SK-N-MC (cell line): Measurements from ENCODE around the gene APOB.

ENCODE experiments used
- DNase-seq: peaks from one replicate; pipeline ENCODE4 v3.0.0-alpha.2; 2011; ENCODE audit warnings: low read depth, low spot score
- H3K27ac ChIP-seq: fragments of 200-600 bp; sonication (generic); 2 replicates; pipeline ENCODE4 v1.5.1; 2016; ENCODE audit warnings: mixed run types
- H3K36me3 ChIP-seq: fragments of 200-600 bp; sonication (generic); 2 replicates; pipeline ENCODE4 v1.6.1; 2017; ENCODE audit warnings: antibody characterized with exemption, low read length, mixed read lengths; ENCODE audit not compliant: insufficient read depth
- H3K4me3 ChIP-seq: fragments of 200-600 bp; sonication (generic); 2 replicates; pipeline ENCODE4 v1.5.1; 2016
- H3K9ac ChIP-seq: fragments of 200-600 bp; sonication (generic); 2 replicates; pipeline ENCODE4 v1.8.0; 2017; ENCODE audit warnings: mixed run types, mixed read lengths; ENCODE audit not compliant: insufficient read length
- H3K9me3 ChIP-seq: fragments of 200-600 bp; sonication (generic); 2 replicates; pipeline ENCODE4 v1.6.1; 2017; ENCODE audit warnings: low read depth, mild to moderate bottlenecking, antibody characterized with exemption, low read length, moderate library complexity, mixed read lengths
- EZH2 ChIP-seq: fragments of 200-600 bp; sonication (generic); IDR thresholded peaks from one replicate; pipeline ENCODE4 v1.6.1; 2017; ENCODE audit warnings: antibody characterized with exemption
- FOXP2 ChIP-seq: optimal IDR thresholded peaks from 2 replicates; pipeline ENCODE3; 2011; ENCODE audit warnings: mild to moderate bottlenecking, moderate library complexity; ENCODE audit not compliant: insufficient read depth; ENCODE audit errors: extremely low read length, control extremely low read depth
- POLR2AphosphoS5 ChIP-seq: IDR thresholded peaks from 2 replicates; pipeline ENCODE4 v1.6.1; 2012; ENCODE audit warnings: mild to moderate bottlenecking, low read depth, low read length, borderline replicate concordance

Gene APOB

DNA sequence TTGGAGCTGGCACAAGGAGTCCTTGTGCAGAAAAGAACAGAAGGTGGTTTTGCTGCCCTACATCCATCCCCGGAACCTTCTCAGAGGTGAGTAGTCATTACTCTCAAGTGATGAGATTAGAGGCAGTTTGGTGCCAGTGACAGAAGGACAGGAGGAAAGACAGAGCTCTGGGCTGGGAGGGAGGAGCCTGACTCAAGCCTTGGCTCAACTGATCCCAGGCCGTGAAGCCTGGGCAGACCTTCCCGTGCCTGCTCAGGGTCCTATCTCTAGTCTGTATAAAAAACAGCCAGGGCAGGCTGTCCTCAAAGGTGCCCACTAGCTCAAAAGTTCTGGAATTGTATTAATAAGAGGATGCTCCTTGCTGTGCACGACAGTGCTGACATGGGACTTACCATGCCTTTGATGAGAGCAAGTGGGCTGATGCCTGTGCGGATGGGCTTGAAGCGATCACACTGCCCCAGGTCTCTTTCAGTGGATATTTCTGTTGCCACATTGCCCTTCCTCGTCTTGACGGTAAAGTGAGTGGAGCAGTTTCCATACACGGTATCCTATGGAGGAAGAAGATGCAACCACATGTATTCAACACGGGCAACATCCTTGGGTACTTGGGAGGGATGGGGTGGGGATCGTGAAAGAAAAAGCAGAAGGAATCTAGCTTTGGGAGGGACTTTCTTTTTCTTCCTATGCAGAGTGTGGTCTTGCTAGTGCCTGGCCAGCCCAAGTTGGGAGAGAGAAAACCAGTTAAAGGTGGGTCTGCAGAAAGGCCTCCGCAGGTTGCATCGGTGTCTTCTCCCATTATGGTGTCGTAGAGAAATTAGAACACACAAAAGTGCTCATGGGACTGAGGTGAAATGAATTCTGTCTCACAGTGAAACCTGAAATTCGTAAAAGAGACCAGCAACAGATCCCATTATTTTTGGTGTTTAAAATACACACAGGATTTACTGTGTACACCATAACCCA, 6.9 kb downstream of the APOB start:
- DNase-seq, result no peak
- no peak overlapping the region for H3K9ac ChIP-seq
- no peak for TF ChIP-seq FOXP2
- no peak overlapping the region for H3K27ac ChIP-seq
- no peaks in the 10 kb centered on the region for H3K9me3 ChIP-seq
- no peaks in the 10 kb centered on the region for H3K36me3 ChIP-seq
- no peak overlapping the region for H3K4me3 ChIP-seq

DNA sequence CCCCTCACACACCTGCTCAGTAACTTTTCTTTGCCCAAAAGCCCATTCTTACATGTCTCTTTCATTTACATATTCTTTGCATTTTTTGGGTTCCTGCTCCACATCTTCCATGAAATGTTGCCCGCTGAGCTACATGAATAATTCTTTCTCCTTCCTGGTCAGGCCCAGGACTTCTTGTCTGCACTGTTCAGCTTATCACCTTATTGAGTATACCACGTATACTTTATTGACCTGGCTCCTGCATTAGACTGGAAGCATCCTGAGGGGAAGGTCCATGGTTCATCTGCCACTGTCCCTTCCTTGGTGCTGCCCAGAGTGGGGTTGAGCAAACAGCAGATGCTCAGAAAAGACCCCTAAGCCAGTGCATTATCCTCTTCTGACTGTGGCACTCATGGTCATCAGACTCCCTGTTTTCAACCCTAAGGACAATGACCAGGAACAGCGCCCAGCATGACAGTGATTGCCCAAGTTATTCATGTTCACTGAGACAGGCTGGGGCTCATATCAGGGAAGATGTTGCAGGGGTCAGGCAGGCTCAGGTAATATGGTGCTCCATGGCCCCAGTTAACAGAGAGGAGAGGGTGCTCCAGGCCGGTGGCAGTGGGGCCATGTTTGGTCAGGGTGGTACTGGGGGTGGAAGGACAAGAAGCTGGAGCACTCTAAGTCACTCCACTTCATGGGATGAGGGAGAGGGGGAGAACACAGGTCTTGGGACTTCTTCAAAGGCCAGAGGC, 7.7 kb downstream of the APOB start:
- no peaks in the 10 kb centered on the region for H3K36me3 ChIP-seq
- no peak overlapping the region for H3K4me3 ChIP-seq
- no peak overlapping the region for H3K27ac ChIP-seq
- TF ChIP-seq FOXP2, result no peak
- TF ChIP-seq EZH2, result no peak
- no peak overlapping the region for H3K9ac ChIP-seq
- DNase-seq, result no peak
- no peaks in the 10 kb centered on the region for H3K9me3 ChIP-seq

DNA sequence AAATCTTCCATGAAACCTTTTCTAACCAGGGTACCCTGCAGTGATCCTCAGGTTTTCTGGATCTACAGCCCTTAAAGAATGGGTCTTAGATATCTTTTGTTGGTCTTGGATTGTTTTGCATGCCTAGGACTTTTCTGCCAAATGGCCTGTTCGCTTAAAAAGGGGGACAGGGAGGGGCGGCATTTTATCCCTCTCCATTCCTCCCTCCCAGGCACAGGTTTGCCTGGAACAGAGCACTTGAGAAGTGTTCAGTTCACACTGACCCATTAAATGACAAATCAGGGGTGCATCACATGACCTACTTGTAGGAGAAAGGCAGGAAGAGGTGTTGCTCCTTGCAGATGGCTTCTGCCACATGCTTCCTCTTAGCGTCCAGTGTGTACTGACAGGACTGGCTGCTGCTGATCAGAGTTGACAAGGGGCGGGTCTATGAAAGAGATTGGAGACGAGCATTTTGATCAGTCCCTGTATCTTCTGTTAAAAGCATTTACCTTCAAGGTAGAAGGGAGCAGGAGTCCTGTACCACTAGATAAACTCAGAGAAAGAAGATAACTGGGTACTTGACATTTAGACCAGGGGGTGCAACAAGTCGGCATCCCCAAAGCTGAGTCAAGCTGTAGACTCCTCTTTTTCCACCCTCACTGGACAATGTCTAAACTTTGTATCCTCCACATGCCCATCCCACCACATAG, 8.4 kb downstream of the APOB start:
- DNase-seq, result no peak
- Histone ChIP-seq H3K9ac (no peak overlapping the region), H3K36me3 (no peaks in the 10 kb centered on the region), H3K9me3 (no peaks in the 10 kb centered on the region), H3K27ac (no peak overlapping the region), H3K4me3 (no peak overlapping the region)
- no peak for TF ChIP-seq EZH2
- no peak for TF ChIP-seq POLR2AphosphoS5
- TF ChIP-seq FOXP2, result no peak

DNA sequence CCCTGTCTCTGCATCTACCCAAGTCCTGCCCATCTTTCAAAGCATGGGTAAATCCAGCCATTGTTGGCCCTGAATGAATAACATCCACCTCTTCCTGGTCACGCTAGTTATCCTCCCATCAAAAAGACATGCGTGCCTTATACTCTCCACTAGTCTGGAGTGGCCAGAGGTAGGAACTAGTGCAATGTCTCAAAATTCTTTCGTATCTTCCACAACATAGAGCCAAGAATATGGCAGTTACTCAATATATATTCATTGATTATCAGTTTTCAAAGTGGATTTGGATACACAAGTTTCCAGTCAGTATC, 8.9 kb downstream of the APOB start:
- H3K4me3 ChIP-seq, result no peak overlapping the region
- no peak for DNase-seq
- H3K9ac ChIP-seq, result no peak overlapping the region
- H3K36me3 ChIP-seq, result no peaks in the 10 kb centered on the region
- H3K9me3 ChIP-seq, result no peaks in the 10 kb centered on the region
- TF ChIP-seq EZH2, result no peak
- no peak for TF ChIP-seq POLR2AphosphoS5
- TF ChIP-seq FOXP2, result no peak
- no peak overlapping the region for H3K27ac ChIP-seq

DNA sequence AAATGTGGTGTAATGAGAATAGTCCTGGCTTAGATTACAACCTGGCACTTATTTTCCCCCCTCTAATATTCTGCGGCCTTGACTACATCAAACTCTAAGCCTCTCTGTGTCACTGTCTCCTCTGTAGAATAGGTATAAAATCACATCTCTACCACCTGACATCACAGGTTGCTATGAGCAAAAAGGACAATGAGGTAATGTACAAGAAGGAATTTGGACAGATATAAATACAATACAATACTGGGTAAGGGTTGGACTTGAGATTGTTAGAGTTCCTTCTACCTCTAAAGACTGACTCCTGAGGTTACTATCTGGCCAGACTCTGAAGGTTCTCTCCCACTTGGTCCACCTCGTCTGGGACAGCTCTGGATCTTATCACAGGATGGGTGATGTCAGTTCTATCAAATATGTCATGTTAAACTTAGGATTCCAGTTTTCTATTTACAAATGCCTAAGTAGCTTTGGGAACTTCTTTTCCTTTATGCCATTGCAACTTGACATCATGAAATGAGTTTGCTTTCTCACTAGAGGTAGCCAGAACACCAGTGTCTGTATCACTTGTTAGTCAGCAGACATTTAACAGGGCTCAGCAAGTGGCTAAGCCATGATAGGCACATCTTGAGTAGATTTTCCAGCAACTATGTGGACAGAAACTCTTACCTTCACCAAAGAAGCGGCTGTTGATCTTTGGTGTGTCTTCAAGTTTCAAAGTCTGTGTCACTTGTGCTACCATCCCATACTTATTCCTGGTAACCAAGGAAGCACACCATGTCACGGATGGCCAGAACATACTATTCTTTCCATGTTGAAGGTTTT, 9.5 kb downstream of the APOB start:
- H3K36me3 ChIP-seq, result no peaks in the 10 kb centered on the region
- no peak for TF ChIP-seq POLR2AphosphoS5
- TF ChIP-seq EZH2, result no peak
- TF ChIP-seq FOXP2, result no peak

DNA sequence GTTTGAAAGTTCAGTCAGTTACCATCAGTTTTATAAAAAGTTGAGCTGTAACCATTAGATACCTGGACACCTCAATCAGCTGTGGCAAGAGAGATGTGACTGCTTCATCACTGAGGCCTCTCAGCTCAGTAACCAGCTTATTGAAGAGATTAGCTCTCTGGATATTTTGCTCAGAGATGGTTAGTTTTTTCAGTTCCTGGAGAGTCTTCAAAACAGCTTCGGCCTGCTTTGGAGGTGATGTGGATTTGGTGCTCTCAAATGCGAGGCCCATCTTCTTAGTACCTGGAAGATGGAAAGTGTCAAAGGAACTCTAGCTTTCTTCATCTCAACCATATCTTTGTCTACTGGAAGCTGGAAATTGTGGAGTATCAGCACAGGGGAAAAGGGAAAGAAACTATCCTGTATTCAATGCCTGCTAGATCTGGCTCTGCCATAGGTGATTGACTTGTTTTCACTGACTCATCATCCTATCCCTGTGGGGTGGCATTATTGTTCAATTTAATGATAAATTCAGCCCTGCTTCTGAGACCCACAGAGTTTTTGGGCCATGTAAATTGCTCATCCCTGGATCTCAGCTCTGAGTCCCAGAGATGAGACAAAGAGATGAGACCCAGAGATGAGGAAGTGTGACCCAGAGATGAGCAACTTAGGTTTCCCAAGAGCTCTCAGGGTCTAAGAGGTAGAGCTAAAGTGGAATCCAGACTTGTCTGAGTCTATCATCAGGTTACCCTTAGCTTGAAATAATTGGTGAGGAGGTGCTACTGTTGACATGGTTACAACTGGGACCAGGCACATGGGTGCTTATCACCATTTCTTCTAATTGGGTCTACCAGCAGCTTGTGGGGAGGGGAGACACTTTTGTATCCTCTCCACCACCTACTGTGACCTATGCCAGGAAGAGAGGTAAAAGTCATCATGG, 10.4 kb downstream of the APOB start:
- H3K27ac ChIP-seq, result no peak overlapping the region
- H3K9me3 ChIP-seq, result no peaks in the 10 kb centered on the region
- TF ChIP-seq EZH2 (no peak), FOXP2 (no peak), POLR2AphosphoS5 (no peak)
- no peak overlapping the region for H3K4me3 ChIP-seq
- no peak for DNase-seq
- no peak overlapping the region for H3K9ac ChIP-seq
- no peaks in the 10 kb centered on the region for H3K36me3 ChIP-seq

More for the DNA sequence above, 9.5 kb downstream of the APOB start:
- DNase-seq, result no peak
- no peak overlapping the region for H3K9ac ChIP-seq
- no peak overlapping the region for H3K4me3 ChIP-seq
- no peaks in the 10 kb centered on the region for H3K9me3 ChIP-seq
- H3K27ac ChIP-seq, result no peak overlapping the region
